HepG2 (cell line): ENCODE results near the gene MAPK12. TPM values are rescaled to one million over a fixed set of nuclear protein-coding genes. Genes with fewer than 3 reads are reported as not detected.

Experiments
- HMG20A ChIP-seq: IDR thresholded peaks from 2 replicates; pipeline ENCODE4 v1.6.1; 2016; ENCODE audit warnings: borderline replicate concordance
- POLR2A ChIP-seq, 2 experiments: IDR thresholded peaks; 2 replicates each; pipeline ENCODE4 v1.6.1; 2011; ENCODE audit warnings: low read depth in 2 of 2, low read length in 2 of 2, mild to moderate bottlenecking in 1 of 2, moderate library complexity in 1 of 2; ENCODE audit not compliant: insufficient read depth in 1 of 2
- SALL2 ChIP-seq: sonication (generic); formaldehyde crosslinking; IDR thresholded peaks from 2 replicates; pipeline ENCODE4 v1.8.1; 2023; ENCODE audit warnings: mild to moderate bottlenecking, missing genetic modification reagents, inconsistent platforms
- SOX5 ChIP-seq: IDR thresholded peaks from 2 replicates; pipeline ENCODE4 v1.6.1; 2016; ENCODE audit warnings: borderline replicate concordance
- TAF15 ChIP-seq: fragments of 200-400 bp; formaldehyde crosslinking; IDR thresholded peaks from one replicate; pipeline ENCODE4 v1.6.1; 2018; ENCODE audit warnings: mild to moderate bottlenecking, low read depth, low read length; ENCODE audit not compliant: poor library complexity, severe bottlenecking
- TARDBP ChIP-seq: sonication (generic); formaldehyde crosslinking; IDR thresholded peaks from 2 replicates; pipeline ENCODE4 v1.8.0; 2022; ENCODE audit warnings: mild to moderate bottlenecking, missing genetic modification reagents
- ZNF350 ChIP-seq: sonication (generic); formaldehyde crosslinking; IDR thresholded peaks from 2 replicates; pipeline ENCODE4 v1.4.0; 2020; ENCODE audit warnings: mild to moderate bottlenecking, low read depth, missing genetic modification reagents, borderline replicate concordance
- ZNF614 ChIP-seq: IDR thresholded peaks from 2 replicates; pipeline ENCODE4 v1.6.1; 2018; ENCODE audit warnings: missing biosample characterization, missing genetic modification reagents, inconsistent platforms, borderline replicate concordance
- polyA plus RNA-seq, 8 experiments: library from polyadenylated mRNA; depleted of rRNA in 3 of 8; stranded (reverse) in 7 of 8; unstranded in 1 of 8; fragments of >200 nt; fragmentation: Illumina TruSeq in 4 of 8; extraction: Trizol in 4 of 8; gene quantifications; 2 replicates each; pipeline versions ENCODE4 v1.2.1 to v1.2.3, GENCODE V29; 2011 to 2016; ENCODE audit warnings: low read depth in 4 of 8, missing spikeins in 1 of 8, mixed read lengths in 1 of 8; ENCODE audit not compliant: insufficient read depth in 1 of 8
- total RNA-seq, 5 experiments: library from RNA; depleted of rRNA; stranded (reverse); fragments of >200 nt; fragmentation: Illumina TruSeq; extraction: Trizol; gene quantifications; 2 replicates each; pipeline ENCODE4 v1.2.3, GENCODE V29; 2016; ENCODE audit warnings: low read depth in 1 of 5
- TF ChIP-seq, protein P1 (sequence below): sonication (generic); formaldehyde crosslinking; IDR thresholded peaks from 2 replicates; pipeline ENCODE4 v1.4.0; 2020; ENCODE audit warnings: missing genetic modification reagents

The MAPK12 gene
- total and polyA plus RNA-seq, 2 of the 13 experiments (the other 11 are each of a cell fraction or from before 2014, with no cell fraction given) = 22.2 to 23.3 TPM

DNA sequence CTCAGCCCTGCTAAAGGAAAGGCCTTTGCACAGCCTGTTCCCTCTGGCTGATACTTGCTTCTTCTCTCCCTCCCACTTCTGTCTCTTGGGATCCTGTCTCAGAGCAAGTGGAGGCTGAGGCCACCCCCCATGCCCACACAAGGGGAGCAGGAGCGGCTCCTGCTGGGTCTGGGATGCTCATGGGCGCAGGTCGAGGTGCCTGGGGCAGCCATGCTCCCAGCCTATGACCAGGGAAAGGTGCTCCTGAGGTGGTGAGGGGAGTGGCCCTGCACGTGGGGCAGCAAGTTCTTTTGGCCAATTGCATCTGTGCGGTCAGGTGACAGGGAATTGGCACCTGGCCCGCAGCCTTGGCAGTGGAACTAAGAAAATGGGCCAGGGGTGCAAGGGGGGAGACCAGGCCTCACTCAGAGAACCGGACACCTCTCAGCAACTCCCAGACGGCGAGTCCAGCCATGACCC is 7.2 kb upstream of the MAPK12 start (continued):
- TF ChIP-seq, protein P1, sequence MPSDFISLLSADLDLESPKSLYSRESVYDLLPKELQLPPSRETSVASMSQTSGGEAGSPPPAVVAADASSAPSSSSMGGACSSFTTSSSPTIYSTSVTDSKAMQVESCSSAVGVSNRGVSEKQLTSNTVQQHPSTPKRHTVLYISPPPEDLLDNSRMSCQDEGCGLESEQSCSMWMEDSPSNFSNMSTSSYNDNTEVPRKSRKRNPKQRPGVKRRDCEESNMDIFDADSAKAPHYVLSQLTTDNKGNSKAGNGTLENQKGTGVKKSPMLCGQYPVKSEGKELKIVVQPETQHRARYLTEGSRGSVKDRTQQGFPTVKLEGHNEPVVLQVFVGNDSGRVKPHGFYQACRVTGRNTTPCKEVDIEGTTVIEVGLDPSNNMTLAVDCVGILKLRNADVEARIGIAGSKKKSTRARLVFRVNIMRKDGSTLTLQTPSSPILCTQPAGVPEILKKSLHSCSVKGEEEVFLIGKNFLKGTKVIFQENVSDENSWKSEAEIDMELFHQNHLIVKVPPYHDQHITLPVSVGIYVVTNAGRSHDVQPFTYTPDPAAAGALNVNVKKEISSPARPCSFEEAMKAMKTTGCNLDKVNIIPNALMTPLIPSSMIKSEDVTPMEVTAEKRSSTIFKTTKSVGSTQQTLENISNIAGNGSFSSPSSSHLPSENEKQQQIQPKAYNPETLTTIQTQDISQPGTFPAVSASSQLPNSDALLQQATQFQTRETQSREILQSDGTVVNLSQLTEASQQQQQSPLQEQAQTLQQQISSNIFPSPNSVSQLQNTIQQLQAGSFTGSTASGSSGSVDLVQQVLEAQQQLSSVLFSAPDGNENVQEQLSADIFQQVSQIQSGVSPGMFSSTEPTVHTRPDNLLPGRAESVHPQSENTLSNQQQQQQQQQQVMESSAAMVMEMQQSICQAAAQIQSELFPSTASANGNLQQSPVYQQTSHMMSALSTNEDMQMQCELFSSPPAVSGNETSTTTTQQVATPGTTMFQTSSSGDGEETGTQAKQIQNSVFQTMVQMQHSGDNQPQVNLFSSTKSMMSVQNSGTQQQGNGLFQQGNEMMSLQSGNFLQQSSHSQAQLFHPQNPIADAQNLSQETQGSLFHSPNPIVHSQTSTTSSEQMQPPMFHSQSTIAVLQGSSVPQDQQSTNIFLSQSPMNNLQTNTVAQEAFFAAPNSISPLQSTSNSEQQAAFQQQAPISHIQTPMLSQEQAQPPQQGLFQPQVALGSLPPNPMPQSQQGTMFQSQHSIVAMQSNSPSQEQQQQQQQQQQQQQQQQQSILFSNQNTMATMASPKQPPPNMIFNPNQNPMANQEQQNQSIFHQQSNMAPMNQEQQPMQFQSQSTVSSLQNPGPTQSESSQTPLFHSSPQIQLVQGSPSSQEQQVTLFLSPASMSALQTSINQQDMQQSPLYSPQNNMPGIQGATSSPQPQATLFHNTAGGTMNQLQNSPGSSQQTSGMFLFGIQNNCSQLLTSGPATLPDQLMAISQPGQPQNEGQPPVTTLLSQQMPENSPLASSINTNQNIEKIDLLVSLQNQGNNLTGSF (CRISPR knock-in tag) = no peak
- TF ChIP-seq ZNF614 (CRISPR knock-in tag) (no peak), TARDBP (CRISPR knock-in tag) (no peak), HMG20A (CRISPR knock-in tag) (no peak), SOX5 (no peak), POLR2A (IDR thresholded peaks at IDR 0.05; ENCODE audit: insufficient read depth in 1 of 2, low read depth in 2 of 2, low read length in 2 of 2) (no peak), SALL2 (CRISPR knock-in tag) (no peak), TAF15 (no peak), ZNF350 (no peak)
